ENCODE data around the gene RETREG1.
A peak's percentile ranks its signal among the peaks of the same experiment; 100 is the strongest.

RETREG1 gene

GRCh38 chr5:16619136-16619535 lies 2.3 kb upstream of the RETREG1 start:
- H4K8ac ChIP-seq (ENCODE audit: low read depth, low read length) = no peak overlapping the region
- no peak overlapping the region for H3K9ac ChIP-seq (ENCODE audit: low read length)
- no peak for DNase-seq
- no peaks in the 10 kb centered on the region for H3K79me2 ChIP-seq (ENCODE audit: control insufficient read depth, insufficient read depth, low read length)
- H2BK5ac ChIP-seq (ENCODE audit: low read length) = no peak overlapping the region
- H3K79me1 ChIP-seq (ENCODE audit: low read length) = no peaks in the 10 kb centered on the region
- no peak overlapping the region for H3K23ac ChIP-seq (ENCODE audit: low read length)
- H3K27ac ChIP-seq (ENCODE audit: low read depth, low read length) = no peak overlapping the region
- H3K4me3 ChIP-seq (ENCODE audit: low read length) = no peak overlapping the region
- H3K56ac ChIP-seq (ENCODE audit: low read length) = no peak overlapping the region
- H4K5ac ChIP-seq (ENCODE audit: low read length) = no peak overlapping the region
- no peak overlapping the region for H2BK15ac ChIP-seq (replicated peaks; ENCODE audit: low read depth)
- H3K4me1 ChIP-seq (ENCODE audit: control insufficient read depth, low read depth, low read length) = no peaks in the 10 kb centered on the region
- H3K27me3 ChIP-seq (ENCODE audit: insufficient read depth, low read length, poor library complexity) = peaks cover 10% of the 10 kb centered on the region
- no peak overlapping the region for H3K4ac ChIP-seq (ENCODE audit: low read depth, low read length)
- H2BK120ac ChIP-seq (ENCODE audit: low read depth, low read length) = no peak overlapping the region
- no peak overlapping the region for H3K18ac ChIP-seq (ENCODE audit: low read length)
- no peaks in the 10 kb centered on the region for H3K36me3 ChIP-seq (ENCODE audit: control insufficient read depth, insufficient read depth, low read length)
- no peak overlapping the region for H2AK5ac ChIP-seq (ENCODE audit: low read length)
- no CpG with 5 or more reads among the region's 2 CpGs for WGBS (ENCODE audit: extremely low coverage, insufficient coverage, low lambda C conversion rate)
- H3K4me2 ChIP-seq (ENCODE audit: low read length) = no peak overlapping the region

GRCh38 chr5:16618138-16618897 lies 1.5 kb upstream of the RETREG1 start:
- Histone ChIP-seq H3K18ac (ENCODE audit: low read length) (no peak overlapping the region), H3K23ac (ENCODE audit: low read length) (no peak overlapping the region), H3K56ac (ENCODE audit: low read length) (no peak overlapping the region), H3K4me3 (ENCODE audit: low read length) (no peak overlapping the region), H3K79me1 (ENCODE audit: low read length) (no peaks in the 10 kb centered on the region), H3K79me2 (ENCODE audit: control insufficient read depth, insufficient read depth, low read length) (no peaks in the 10 kb centered on the region), H3K36me3 (ENCODE audit: control insufficient read depth, insufficient read depth, low read length) (no peaks in the 10 kb centered on the region), H2BK5ac (ENCODE audit: low read length) (no peak overlapping the region), H3K4me2 (ENCODE audit: low read length) (no peak overlapping the region), H3K4me1 (ENCODE audit: control insufficient read depth, low read depth, low read length) (no peaks in the 10 kb centered on the region), H3K4ac (ENCODE audit: low read depth, low read length) (no peak overlapping the region), H2AK5ac (ENCODE audit: low read length) (no peak overlapping the region), H3K27me3 (ENCODE audit: insufficient read depth, low read length, poor library complexity) (peaks cover 10% of the 10 kb centered on the region), H4K5ac (ENCODE audit: low read length) (no peak overlapping the region), H3K9ac (ENCODE audit: low read length) (no peak overlapping the region), H2BK15ac (replicated peaks; ENCODE audit: low read depth) (no peak overlapping the region), H4K8ac (ENCODE audit: low read depth, low read length) (no peak overlapping the region), H2BK120ac (ENCODE audit: low read depth, low read length) (no peak overlapping the region), H3K27ac (ENCODE audit: low read depth, low read length) (no peak overlapping the region)
- no CpG with 5 or more reads among the region's 10 CpGs for WGBS (ENCODE audit: extremely low coverage, insufficient coverage, low lambda C conversion rate)
- DNase-seq = no peak

GRCh38 chr5:16617274-16617968 lies 624 bp upstream of the RETREG1 start:
- Histone ChIP-seq H3K4me3 (ENCODE audit: low read length) (peak overlapping the region; percentile 3), H3K18ac (ENCODE audit: low read length) (peak overlapping the region; percentile 12), H3K4me2 (ENCODE audit: low read length) (peak overlapping the region; percentile 56), H3K27ac (ENCODE audit: low read depth, low read length) (no peak overlapping the region), H2BK15ac (replicated peaks; ENCODE audit: low read depth) (no peak overlapping the region), H3K9ac (ENCODE audit: low read length) (peak overlapping the region; percentile 52), H3K23ac (ENCODE audit: low read length) (peak overlapping the region; percentile 76), H2AK5ac (ENCODE audit: low read length) (no peak overlapping the region), H2BK120ac (ENCODE audit: low read depth, low read length) (no peak overlapping the region), H3K36me3 (ENCODE audit: control insufficient read depth, insufficient read depth, low read length) (no peaks in the 10 kb centered on the region), H3K4me1 (ENCODE audit: control insufficient read depth, low read depth, low read length) (no peaks in the 10 kb centered on the region), H3K27me3 (ENCODE audit: insufficient read depth, low read length, poor library complexity) (peaks cover 10% of the 10 kb centered on the region), H3K79me2 (ENCODE audit: control insufficient read depth, insufficient read depth, low read length) (no peaks in the 10 kb centered on the region), H4K5ac (ENCODE audit: low read length) (no peak overlapping the region), H3K56ac (ENCODE audit: low read length) (peak overlapping the region; percentile 73), H3K4ac (ENCODE audit: low read depth, low read length) (no peak overlapping the region), H2BK5ac (ENCODE audit: low read length) (no peak overlapping the region), H4K8ac (ENCODE audit: low read depth, low read length) (no peak overlapping the region), H3K79me1 (ENCODE audit: low read length) (no peaks in the 10 kb centered on the region)
- no CpG with 5 or more reads among the region's 27 CpGs for WGBS (ENCODE audit: extremely low coverage, insufficient coverage, low lambda C conversion rate)
- DNase-seq = no peak

- Histone ChIP-seq H3K56ac (ENCODE audit: low read length) (no peak overlapping the region), H2BK120ac (ENCODE audit: low read depth, low read length) (no peak overlapping the region), H4K5ac (ENCODE audit: low read length) (no peak overlapping the region), H3K4me3 (ENCODE audit: low read length) (no peak overlapping the region), H2AK5ac (ENCODE audit: low read length) (no peak overlapping the region), H3K79me2 (ENCODE audit: control insufficient read depth, insufficient read depth, low read length) (no peaks in the 10 kb centered on the region), H3K79me1 (ENCODE audit: low read length) (no peaks in the 10 kb centered on the region), H3K23ac (ENCODE audit: low read length) (peak overlapping the region; percentile 29), H3K27me3 (ENCODE audit: insufficient read depth, low read length, poor library complexity) (peaks cover 10% of the 10 kb centered on the region), H2BK5ac (ENCODE audit: low read length) (no peak overlapping the region), H3K27ac (ENCODE audit: low read depth, low read length) (no peak overlapping the region), H3K36me3 (ENCODE audit: control insufficient read depth, insufficient read depth, low read length) (no peaks in the 10 kb centered on the region), H2BK15ac (replicated peaks; ENCODE audit: low read depth) (no peak overlapping the region), H3K4ac (ENCODE audit: low read depth, low read length) (no peak overlapping the region), H3K4me1 (ENCODE audit: control insufficient read depth, low read depth, low read length) (no peaks in the 10 kb centered on the region), H3K9ac (ENCODE audit: low read length) (no peak overlapping the region), H4K8ac (ENCODE audit: low read depth, low read length) (no peak overlapping the region), H3K18ac (ENCODE audit: low read length) (no peak overlapping the region), H3K4me2 (ENCODE audit: low read length) (peak overlapping the region; percentile 56)
- no peak for DNase-seq
- WGBS (ENCODE audit: extremely low coverage, insufficient coverage, low lambda C conversion rate) = no CpG with 5 or more reads among the region's 31 CpGs
Observed at GRCh38 chr5:16615741-16616535, 859 bp downstream of the RETREG1 start.

- H3K23ac ChIP-seq (ENCODE audit: low read length) = no peak overlapping the region
- no peak overlapping the region for H3K4me2 ChIP-seq (ENCODE audit: low read length)
- H3K36me3 ChIP-seq (ENCODE audit: control insufficient read depth, insufficient read depth, low read length) = no peaks in the 10 kb centered on the region
- no peaks in the 10 kb centered on the region for H3K79me2 ChIP-seq (ENCODE audit: control insufficient read depth, insufficient read depth, low read length)
- H2BK120ac ChIP-seq (ENCODE audit: low read depth, low read length) = no peak overlapping the region
- no peaks in the 10 kb centered on the region for H3K79me1 ChIP-seq (ENCODE audit: low read length)
- no peak overlapping the region for H3K4me3 ChIP-seq (ENCODE audit: low read length)
- H3K4me1 ChIP-seq (ENCODE audit: control insufficient read depth, low read depth, low read length) = no peaks in the 10 kb centered on the region
- no peak overlapping the region for H3K18ac ChIP-seq (ENCODE audit: low read length)
- no peak overlapping the region for H3K4ac ChIP-seq (ENCODE audit: low read depth, low read length)
- H3K27me3 ChIP-seq (ENCODE audit: insufficient read depth, low read length, poor library complexity) = peaks cover 10% of the 10 kb centered on the region
- H3K9ac ChIP-seq (ENCODE audit: low read length) = no peak overlapping the region
- no peak overlapping the region for H3K27ac ChIP-seq (ENCODE audit: low read depth, low read length)
- H2AK5ac ChIP-seq (ENCODE audit: low read length) = no peak overlapping the region
- no peak for DNase-seq
- no peak overlapping the region for H3K56ac ChIP-seq (ENCODE audit: low read length)
- H2BK5ac ChIP-seq (ENCODE audit: low read length) = no peak overlapping the region
- H2BK15ac ChIP-seq (replicated peaks; ENCODE audit: low read depth) = no peak overlapping the region
- no peak overlapping the region for H4K8ac ChIP-seq (ENCODE audit: low read depth, low read length)
- H4K5ac ChIP-seq (ENCODE audit: low read length) = no peak overlapping the region
- no CpG with 5 or more reads among the region's 2 CpGs for WGBS (ENCODE audit: extremely low coverage, insufficient coverage, low lambda C conversion rate)
Observed at GRCh38 chr5:16612007-16612406, 4.8 kb downstream of the RETREG1 start.

Measured in mesendoderm (in vitro differentiated cells).